B cell (primary cell): ENCODE results near the gene TLR7.

Experiments
- EZH2 ChIP-seq: IDR thresholded peaks from 2 replicates; pipeline ENCODE4 v1.6.1; 2012; ENCODE audit warnings: borderline replicate concordance, low read depth, mild to moderate bottlenecking, moderate library complexity, low read length; ENCODE audit not compliant: insufficient read depth, poor library complexity, severe bottlenecking
- TF ChIP-seq, protein P1 (sequence below): fragments of 200-600 bp; IDR thresholded peaks from one replicate; pipeline ENCODE4 v1.8.0; 2022; ENCODE audit warnings: antibody characterized with exemption, mild to moderate bottlenecking

DNA sequence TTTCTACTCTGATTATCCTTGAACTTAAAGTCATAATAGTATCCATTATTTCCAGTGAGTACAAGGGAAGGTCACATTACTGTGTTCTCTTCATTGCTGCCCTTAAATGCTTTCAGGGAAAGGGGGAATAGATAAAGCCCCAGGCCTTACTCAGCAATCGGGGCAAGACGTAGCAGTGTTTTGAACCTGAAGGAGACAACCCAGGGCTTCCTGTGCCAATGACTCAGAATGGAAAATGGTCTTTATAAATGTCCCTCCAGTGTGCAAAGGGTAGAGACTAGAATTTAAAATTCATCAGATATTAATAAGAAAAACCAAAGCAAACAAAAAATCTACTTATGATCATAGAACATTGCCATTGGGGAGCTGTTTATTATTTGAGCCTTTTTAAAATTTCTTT lies 63.3 kb downstream of the TLR7 start:
- TF ChIP-seq, protein P1, sequence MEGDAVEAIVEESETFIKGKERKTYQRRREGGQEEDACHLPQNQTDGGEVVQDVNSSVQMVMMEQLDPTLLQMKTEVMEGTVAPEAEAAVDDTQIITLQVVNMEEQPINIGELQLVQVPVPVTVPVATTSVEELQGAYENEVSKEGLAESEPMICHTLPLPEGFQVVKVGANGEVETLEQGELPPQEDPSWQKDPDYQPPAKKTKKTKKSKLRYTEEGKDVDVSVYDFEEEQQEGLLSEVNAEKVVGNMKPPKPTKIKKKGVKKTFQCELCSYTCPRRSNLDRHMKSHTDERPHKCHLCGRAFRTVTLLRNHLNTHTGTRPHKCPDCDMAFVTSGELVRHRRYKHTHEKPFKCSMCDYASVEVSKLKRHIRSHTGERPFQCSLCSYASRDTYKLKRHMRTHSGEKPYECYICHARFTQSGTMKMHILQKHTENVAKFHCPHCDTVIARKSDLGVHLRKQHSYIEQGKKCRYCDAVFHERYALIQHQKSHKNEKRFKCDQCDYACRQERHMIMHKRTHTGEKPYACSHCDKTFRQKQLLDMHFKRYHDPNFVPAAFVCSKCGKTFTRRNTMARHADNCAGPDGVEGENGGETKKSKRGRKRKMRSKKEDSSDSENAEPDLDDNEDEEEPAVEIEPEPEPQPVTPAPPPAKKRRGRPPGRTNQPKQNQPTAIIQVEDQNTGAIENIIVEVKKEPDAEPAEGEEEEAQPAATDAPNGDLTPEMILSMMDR = no peak
- TF ChIP-seq EZH2 = no peak
